Hepatocyte (in vitro differentiated cells): ENCODE data around the gene CRTAP.

ENCODE experiments used
- CTCF ChIP-seq: fragments of 200-600 bp; sonication (generic); IDR thresholded peaks from 2 replicates; pipeline ENCODE4 v1.5.1; 2016; ENCODE audit warnings: antibody characterized with exemption, mild to moderate bottlenecking; ENCODE audit not compliant: poor library complexity
- EZH2 ChIP-seq: fragments of 200-600 bp; sonication (generic); IDR thresholded peaks from 2 replicates; pipeline ENCODE4 v1.6.1; 2016; ENCODE audit warnings: antibody characterized with exemption, mild to moderate bottlenecking, borderline replicate concordance

GRCh38 chr3:33179132-33179531 is 65.3 kb downstream of the CRTAP start:
- TF ChIP-seq CTCF, result no peak
- TF ChIP-seq EZH2, result no peak
